HepG2 (cell line): ENCODE results near the gene KMT2B. TPM values are rescaled to one million over a fixed set of nuclear protein-coding genes. Genes with fewer than 3 reads are reported as not detected.

Source experiments
- BHLHE40 ChIP-seq: IDR thresholded peaks from 2 replicates; pipeline ENCODE4 v1.6.1; 2011; ENCODE audit warnings: low read length, improper control_type of control experiment
- GFI1 ChIP-seq: sonication (generic); formaldehyde crosslinking; IDR thresholded peaks from 2 replicates; pipeline ENCODE4 v1.5.0; 2020; ENCODE audit warnings: missing genetic modification reagents, mild to moderate bottlenecking, borderline replicate concordance
- MLXIP ChIP-seq: sonication (generic); formaldehyde crosslinking; IDR thresholded peaks from 2 replicates; pipeline ENCODE4 v1.9.0; 2021; ENCODE audit warnings: missing genetic modification reagents, borderline replicate concordance
- ZMYM3 ChIP-seq: sonication (generic); formaldehyde crosslinking; IDR thresholded peaks from 2 replicates; pipeline ENCODE4 v1.5.1; 2020; ENCODE audit warnings: mild to moderate bottlenecking, missing genetic modification reagents
- ZNF142 ChIP-seq: sonication (generic); formaldehyde crosslinking; IDR thresholded peaks from 2 replicates; pipeline ENCODE4 v1.4.0; 2020; ENCODE audit warnings: missing genetic modification reagents
- ZNF570 ChIP-seq: sonication (generic); formaldehyde crosslinking; IDR thresholded peaks from 2 replicates; pipeline ENCODE4 v1.4.0; 2020; ENCODE audit warnings: mild to moderate bottlenecking, missing genetic modification reagents, borderline replicate concordance
- ZNF703 ChIP-seq: sonication (generic); formaldehyde crosslinking; IDR thresholded peaks from 2 replicates; pipeline ENCODE4 v1.5.1; 2020; ENCODE audit warnings: missing genetic modification reagents, mild to moderate bottlenecking, moderate library complexity, borderline replicate concordance
- ZNF710 ChIP-seq: sonication (generic); formaldehyde crosslinking; IDR thresholded peaks from 2 replicates; pipeline ENCODE4 v1.5.0; 2020; ENCODE audit warnings: mild to moderate bottlenecking, missing genetic modification reagents, borderline replicate concordance
- ZNF781 ChIP-seq: sonication (generic); formaldehyde crosslinking; IDR thresholded peaks from 2 replicates; pipeline ENCODE4 v1.5.1; 2020; ENCODE audit warnings: borderline replicate concordance, mild to moderate bottlenecking, missing genetic modification reagents; ENCODE audit errors: not compliant biosample characterization
- polyA plus RNA-seq, 8 experiments: library from polyadenylated mRNA; depleted of rRNA in 3 of 8; stranded (reverse) in 7 of 8; unstranded in 1 of 8; fragments of >200 nt; fragmentation: Illumina TruSeq in 4 of 8; extraction: Trizol in 4 of 8; gene quantifications; 2 replicates each; pipeline versions ENCODE4 v1.2.1 to v1.2.3, GENCODE V29; 2011 to 2016; ENCODE audit warnings: low read depth in 4 of 8, missing spikeins in 1 of 8, mixed read lengths in 1 of 8; ENCODE audit not compliant: insufficient read depth in 1 of 8
- total RNA-seq, 5 experiments: library from RNA; depleted of rRNA; stranded (reverse); fragments of >200 nt; fragmentation: Illumina TruSeq; extraction: Trizol; gene quantifications; 2 replicates each; pipeline ENCODE4 v1.2.3, GENCODE V29; 2016; ENCODE audit warnings: low read depth in 1 of 5
- TF ChIP-seq, protein P1 (sequence below): sonication (generic); formaldehyde crosslinking; IDR thresholded peaks from 2 replicates; pipeline ENCODE4 v1.4.0; 2020; ENCODE audit warnings: missing genetic modification reagents, borderline replicate concordance

Gene KMT2B
- total and polyA plus RNA-seq, 2 of the 13 experiments (the other 11 are each of a cell fraction or from before 2014, with no cell fraction given): 6.2 to 16.9 TPM

DNA sequence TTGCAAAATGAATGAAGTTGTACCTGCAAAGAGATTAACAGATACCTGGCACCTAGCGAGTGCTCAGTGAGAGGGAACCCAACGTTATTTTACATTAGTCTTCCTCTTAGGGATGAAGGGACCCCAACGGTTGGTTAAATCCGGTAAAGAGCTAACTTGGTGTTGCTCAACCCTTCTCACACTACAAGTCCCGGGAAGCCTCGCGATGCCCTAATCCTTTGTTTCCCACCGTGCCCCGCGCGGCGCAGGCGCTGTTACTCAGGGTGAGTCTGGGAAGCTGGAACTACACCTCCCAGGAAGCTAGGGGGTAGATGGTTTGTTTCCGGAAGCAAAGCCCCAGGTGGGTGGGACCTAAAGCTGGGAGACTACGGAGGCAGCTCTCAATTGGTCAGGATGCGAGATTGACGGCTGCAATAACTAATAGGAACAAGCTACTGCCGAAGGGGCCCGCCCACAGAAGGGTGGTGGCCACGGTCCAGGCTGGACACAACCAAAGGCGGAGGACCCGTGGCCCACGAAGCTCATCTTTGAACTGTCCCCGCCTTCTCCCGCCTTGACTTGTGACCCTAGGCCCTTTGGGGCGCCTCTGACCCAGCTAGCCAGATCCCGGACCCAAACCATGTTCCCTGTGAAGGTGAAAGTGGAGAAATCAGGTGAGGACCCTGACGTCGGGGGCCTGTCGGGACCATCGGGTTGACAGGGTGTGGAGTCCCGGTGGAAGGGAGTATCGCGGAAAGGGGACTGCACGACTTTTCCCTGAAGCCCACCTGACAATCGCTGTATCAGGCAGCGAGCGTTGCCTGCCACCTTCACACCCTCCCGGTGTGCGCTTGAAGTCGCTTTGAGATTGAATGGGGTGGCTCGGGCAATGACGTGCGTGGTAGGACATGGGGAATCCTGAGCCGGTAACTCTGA, 30.6 kb downstream of the KMT2B start, which contains the start of gene LIN37 (continued):
- TF ChIP-seq, protein P1, sequence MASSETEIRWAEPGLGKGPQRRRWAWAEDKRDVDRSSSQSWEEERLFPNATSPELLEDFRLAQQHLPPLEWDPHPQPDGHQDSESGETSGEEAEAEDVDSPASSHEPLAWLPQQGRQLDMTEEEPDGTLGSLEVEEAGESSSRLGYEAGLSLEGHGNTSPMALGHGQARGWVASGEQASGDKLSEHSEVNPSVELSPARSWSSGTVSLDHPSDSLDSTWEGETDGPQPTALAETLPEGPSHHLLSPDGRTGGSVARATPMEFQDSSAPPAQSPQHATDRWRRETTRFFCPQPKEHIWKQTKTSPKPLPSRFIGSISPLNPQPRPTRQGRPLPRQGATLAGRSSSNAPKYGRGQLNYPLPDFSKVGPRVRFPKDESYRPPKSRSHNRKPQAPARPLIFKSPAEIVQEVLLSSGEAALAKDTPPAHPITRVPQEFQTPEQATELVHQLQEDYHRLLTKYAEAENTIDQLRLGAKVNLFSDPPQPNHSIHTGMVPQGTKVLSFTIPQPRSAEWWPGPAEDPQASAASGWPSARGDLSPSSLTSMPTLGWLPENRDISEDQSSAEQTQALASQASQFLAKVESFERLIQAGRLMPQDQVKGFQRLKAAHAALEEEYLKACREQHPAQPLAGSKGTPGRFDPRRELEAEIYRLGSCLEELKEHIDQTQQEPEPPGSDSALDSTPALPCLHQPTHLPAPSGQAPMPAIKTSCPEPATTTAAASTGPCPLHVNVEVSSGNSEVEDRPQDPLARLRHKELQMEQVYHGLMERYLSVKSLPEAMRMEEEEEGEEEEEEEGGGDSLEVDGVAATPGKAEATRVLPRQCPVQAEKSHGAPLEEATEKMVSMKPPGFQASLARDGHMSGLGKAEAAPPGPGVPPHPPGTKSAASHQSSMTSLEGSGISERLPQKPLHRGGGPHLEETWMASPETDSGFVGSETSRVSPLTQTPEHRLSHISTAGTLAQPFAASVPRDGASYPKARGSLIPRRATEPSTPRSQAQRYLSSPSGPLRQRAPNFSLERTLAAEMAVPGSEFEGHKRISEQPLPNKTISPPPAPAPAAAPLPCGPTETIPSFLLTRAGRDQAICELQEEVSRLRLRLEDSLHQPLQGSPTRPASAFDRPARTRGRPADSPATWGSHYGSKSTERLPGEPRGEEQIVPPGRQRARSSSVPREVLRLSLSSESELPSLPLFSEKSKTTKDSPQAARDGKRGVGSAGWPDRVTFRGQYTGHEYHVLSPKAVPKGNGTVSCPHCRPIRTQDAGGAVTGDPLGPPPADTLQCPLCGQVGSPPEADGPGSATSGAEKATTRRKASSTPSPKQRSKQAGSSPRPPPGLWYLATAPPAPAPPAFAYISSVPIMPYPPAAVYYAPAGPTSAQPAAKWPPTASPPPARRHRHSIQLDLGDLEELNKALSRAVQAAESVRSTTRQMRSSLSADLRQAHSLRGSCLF (CRISPR knock-in tag): no peak
- TF ChIP-seq BHLHE40 (no peak), ZNF570 (CRISPR knock-in tag) (no peak), MLXIP (no peak), ZNF781 (CRISPR knock-in tag) (no peak), ZMYM3 (0 out of 2 replicates have a peak, but pooled peaks have one; percentile 13), ZNF142 (CRISPR knock-in tag) (no peak), GFI1 (CRISPR knock-in tag) (no peak), ZNF710 (CRISPR knock-in tag) (no peak), ZNF703 (CRISPR knock-in tag) (no peak)
